Measurements from ENCODE around the gene SGMS1. TPM values are rescaled to one million over a fixed set of nuclear protein-coding genes. Genes with fewer than 3 reads are reported as not detected.

The SGMS1 gene
- total and polyA plus RNA-seq, 2 donors (not counting 3 experiments of a cell fraction or from before 2014, with no cell fraction given) = 9.7 to 23.7 TPM

DNA sequence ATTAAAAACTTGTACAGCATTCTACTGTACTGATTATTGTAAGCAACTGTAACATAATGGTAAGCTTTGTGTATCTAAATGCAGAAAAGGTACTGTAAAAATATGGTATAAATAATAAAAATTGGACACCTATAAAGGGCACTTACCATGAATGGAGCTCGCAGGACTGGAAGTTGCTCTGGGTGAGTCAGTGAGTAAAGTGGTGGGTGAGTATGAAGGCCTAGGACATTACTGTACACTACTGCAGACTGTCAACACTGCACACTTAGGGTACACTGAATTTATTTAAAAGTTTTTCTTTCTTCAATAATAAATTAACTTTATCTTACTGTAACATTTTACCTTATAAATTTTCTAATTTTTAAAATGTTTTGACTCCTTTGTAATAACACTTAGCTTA lies 253.8 kb downstream of the SGMS1 start:
- Histone ChIP-seq H3K9me3 (replicated peaks; ENCODE audit: control insufficient read depth, insufficient read depth, low read length) (no peaks in the 10 kb centered on the region), H4K20me1 (replicated peaks; ENCODE audit: control insufficient read depth, extremely low read depth, insufficient read depth, low read length) (no peaks in the 10 kb centered on the region), H2AFZ (ENCODE audit: low read depth, low read length) (no peak overlapping the region), H3K36me3 (ENCODE audit: control insufficient read depth in 2 of 2, extremely low read depth in 1 of 2, insufficient read depth in 2 of 2, low read length in 2 of 2) (no peaks in the 10 kb centered on the region), H3K4me1 (ENCODE audit: control insufficient read depth, extremely low read depth, insufficient read depth, low read length) (no peaks in the 10 kb centered on the region), H3K4me3 (replicated peaks in 1 of 3; ENCODE audit: insufficient read depth in 1 of 3, low read depth in 1 of 3, low read length in 3 of 3) (no peak overlapping the region), H3K4me2 (ENCODE audit: insufficient read depth, low read length) (no peak overlapping the region), H3K79me2 (ENCODE audit: control insufficient read depth, insufficient read depth, low read length) (peaks cover 4% of the 10 kb centered on the region), H3K9me1 (replicated peaks; ENCODE audit: control insufficient read depth, extremely low read depth, insufficient read depth, low read length) (no peaks in the 10 kb centered on the region), H3K9ac (replicated peaks; ENCODE audit: extremely low read depth, insufficient read depth, low read length) (no peak overlapping the region), H3K27ac (ENCODE audit: insufficient read depth, low read depth, low read length) (no peak overlapping the region), H3K27me3 (ENCODE audit: control insufficient read depth in 2 of 2, insufficient read depth in 2 of 2, low read length in 2 of 2) (no peaks in the 10 kb centered on the region)
- TF ChIP-seq FOS (IDR thresholded peaks at IDR 0.05; ENCODE audit: borderline replicate concordance, insufficient read depth, low read length) = no peak
- no peak for TF ChIP-seq GATA2 (IDR thresholded peaks at IDR 0.05; ENCODE audit: insufficient read depth, insufficient read length, low read depth, low read length)
- TF ChIP-seq JUN (IDR thresholded peaks at IDR 0.05; ENCODE audit: borderline replicate concordance, insufficient read depth, insufficient read length, low read depth) = no peak
- TF ChIP-seq, protein P1, sequence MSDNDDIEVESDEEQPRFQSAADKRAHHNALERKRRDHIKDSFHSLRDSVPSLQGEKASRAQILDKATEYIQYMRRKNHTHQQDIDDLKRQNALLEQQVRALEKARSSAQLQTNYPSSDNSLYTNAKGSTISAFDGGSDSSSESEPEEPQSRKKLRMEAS (IDR thresholded peaks at IDR 0.05; ENCODE audit: insufficient read depth, insufficient read length) = no peak
- no peak for TF ChIP-seq EZH2 (IDR thresholded peaks at IDR 0.05; ENCODE audit: borderline replicate concordance, low read depth, low read length, severe bottlenecking)
- TF ChIP-seq, protein P2, sequence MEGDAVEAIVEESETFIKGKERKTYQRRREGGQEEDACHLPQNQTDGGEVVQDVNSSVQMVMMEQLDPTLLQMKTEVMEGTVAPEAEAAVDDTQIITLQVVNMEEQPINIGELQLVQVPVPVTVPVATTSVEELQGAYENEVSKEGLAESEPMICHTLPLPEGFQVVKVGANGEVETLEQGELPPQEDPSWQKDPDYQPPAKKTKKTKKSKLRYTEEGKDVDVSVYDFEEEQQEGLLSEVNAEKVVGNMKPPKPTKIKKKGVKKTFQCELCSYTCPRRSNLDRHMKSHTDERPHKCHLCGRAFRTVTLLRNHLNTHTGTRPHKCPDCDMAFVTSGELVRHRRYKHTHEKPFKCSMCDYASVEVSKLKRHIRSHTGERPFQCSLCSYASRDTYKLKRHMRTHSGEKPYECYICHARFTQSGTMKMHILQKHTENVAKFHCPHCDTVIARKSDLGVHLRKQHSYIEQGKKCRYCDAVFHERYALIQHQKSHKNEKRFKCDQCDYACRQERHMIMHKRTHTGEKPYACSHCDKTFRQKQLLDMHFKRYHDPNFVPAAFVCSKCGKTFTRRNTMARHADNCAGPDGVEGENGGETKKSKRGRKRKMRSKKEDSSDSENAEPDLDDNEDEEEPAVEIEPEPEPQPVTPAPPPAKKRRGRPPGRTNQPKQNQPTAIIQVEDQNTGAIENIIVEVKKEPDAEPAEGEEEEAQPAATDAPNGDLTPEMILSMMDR (IDR thresholded peaks at IDR 0.05; ENCODE audit: extremely low read depth in 1 of 2, insufficient read depth in 1 of 2, low read depth in 1 of 2, low read length in 2 of 2) = no peak
- FAIRE-seq (no peak), DNase-seq (ENCODE audit: low read depth, low spot score) (no peak)
- dilution Hi-C loops (cut with MboI; ENCODE audit: extremely low pct_ligation_motif_present, low sequenced_read_pairs) (no loop called here), intact Hi-C loops (cut with micrococcal nuclease) (no loop called here)
- no TSS peak for BruUV-seq (replicated peaks)
- ChIA-PET POLR2A (no interaction called here), CTCF (interaction anchor here (1.1 to 3.7 kb wide), 5 partner anchors 12 to 252 kb away, joined by 3 to 106 read pairs (median 5); partner anchors contain the start of gene SGMS1)

All from endothelial cell of umbilical vein (primary cell).